ENCODE results near the gene SCN1B.

The SCN1B gene

DNA sequence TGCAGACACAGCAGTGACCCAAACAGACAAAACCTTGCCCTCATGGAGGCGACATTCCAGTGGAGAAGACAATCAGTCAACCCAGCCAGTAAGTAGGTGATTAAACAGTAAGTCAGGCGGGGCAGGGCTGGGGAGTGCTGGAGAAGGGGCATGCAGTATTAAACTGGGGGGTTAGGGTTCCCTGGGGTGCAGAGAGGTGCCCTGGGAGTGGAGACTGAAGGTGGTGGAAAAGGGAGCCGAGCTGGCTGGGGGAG, 54.2 kb downstream of the SCN1B start:
- Histone ChIP-seq H3K27ac (ENCODE audit: low read depth in 2 of 2, low read length in 2 of 2) (no peak overlapping the region), H3K27me3 (ENCODE audit: control insufficient read depth in 2 of 2, insufficient read depth in 2 of 2, low read length in 2 of 2) (peaks cover 0 to 3% of the 10 kb centered on the region in 2 donors), H3K9ac (ENCODE audit: low read depth in 1 of 2, low read length in 2 of 2) (no peak overlapping the region), H3K9me3 (ENCODE audit: control insufficient read depth in 2 of 2, low read length in 2 of 2) (no peaks in the 10 kb centered on the region), H3K4me3 (ENCODE audit: low read length in 2 of 2) (no peak overlapping the region), H3K36me3 (ENCODE audit: control insufficient read depth in 2 of 2, insufficient read depth in 2 of 2, low read length in 2 of 2) (no peaks in the 10 kb centered on the region), H3K4me1 (ENCODE audit: control insufficient read depth in 2 of 2, insufficient read depth in 2 of 2, low read length in 2 of 2) (peaks cover 0 to 3% of the 10 kb centered on the region in 2 donors)

DNA sequence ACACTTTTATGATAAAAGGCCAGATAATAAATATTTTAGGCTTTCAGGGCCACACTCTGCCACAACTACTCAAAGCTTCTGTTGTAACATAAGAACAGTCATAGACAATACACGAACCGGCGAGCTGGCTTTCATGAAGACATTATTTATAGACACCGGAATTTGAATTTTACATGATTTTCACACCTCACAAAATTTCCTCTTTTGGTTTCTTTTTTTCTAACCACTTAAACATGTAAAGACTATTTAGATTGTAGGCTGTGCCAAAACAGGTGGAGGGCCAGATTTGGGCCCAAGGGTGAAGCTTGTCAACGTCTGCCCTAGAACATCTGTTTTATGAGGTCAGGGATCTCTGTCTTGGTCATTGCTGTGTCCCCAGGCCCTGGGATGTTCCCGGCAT, 55.7 kb downstream of the SCN1B start:
- peaks cover 0 to 3% of the 10 kb centered on the region in 2 donors for H3K27me3 ChIP-seq (ENCODE audit: control insufficient read depth in 2 of 2, insufficient read depth in 2 of 2, low read length in 2 of 2)
- no peak overlapping the region for H3K4me3 ChIP-seq (ENCODE audit: low read length in 2 of 2)
- H3K9ac ChIP-seq (ENCODE audit: low read depth in 1 of 2, low read length in 2 of 2), result no peak overlapping the region
- H3K9me3 ChIP-seq (ENCODE audit: control insufficient read depth in 2 of 2, low read length in 2 of 2), result no peaks in the 10 kb centered on the region
- H3K27ac ChIP-seq (ENCODE audit: low read depth in 2 of 2, low read length in 2 of 2), result no peak overlapping the region
- H3K4me1 ChIP-seq (ENCODE audit: control insufficient read depth in 2 of 2, insufficient read depth in 2 of 2, low read length in 2 of 2), result peaks cover 0 to 3% of the 10 kb centered on the region in 2 donors
- no peaks in the 10 kb centered on the region for H3K36me3 ChIP-seq (ENCODE audit: control insufficient read depth in 2 of 2, insufficient read depth in 2 of 2, low read length in 2 of 2)

DNA sequence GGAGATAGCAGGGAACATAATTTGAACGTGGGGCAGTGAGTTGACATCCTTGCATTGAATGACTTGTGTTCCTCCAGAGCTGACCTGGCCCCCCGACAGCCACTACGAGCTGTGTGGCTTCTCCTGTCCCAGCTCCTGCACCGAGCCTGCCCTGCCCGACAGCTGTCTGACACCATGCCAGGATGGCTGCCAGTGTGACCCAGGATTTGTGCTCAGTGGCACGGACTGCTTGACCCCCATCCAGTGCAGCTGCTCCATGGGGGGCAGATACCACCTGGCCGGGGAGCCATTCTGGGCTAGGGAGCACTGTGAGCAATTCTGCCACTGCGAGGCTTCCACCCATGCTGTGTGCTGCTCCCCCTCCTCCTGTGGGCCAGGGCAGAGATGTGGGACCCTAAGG, 56.2 kb downstream of the SCN1B start:
- Histone ChIP-seq H3K27me3 (ENCODE audit: control insufficient read depth in 2 of 2, insufficient read depth in 2 of 2, low read length in 2 of 2) (peaks cover 0 to 3% of the 10 kb centered on the region in 2 donors), H3K27ac (ENCODE audit: low read depth in 2 of 2, low read length in 2 of 2) (no peak overlapping the region), H3K9ac (ENCODE audit: low read depth in 1 of 2, low read length in 2 of 2) (no peak overlapping the region), H3K4me3 (ENCODE audit: low read length in 2 of 2) (no peak overlapping the region), H3K4me1 (ENCODE audit: control insufficient read depth in 2 of 2, insufficient read depth in 2 of 2, low read length in 2 of 2) (peaks cover 0 to 3% of the 10 kb centered on the region in 2 donors), H3K36me3 (ENCODE audit: control insufficient read depth in 2 of 2, insufficient read depth in 2 of 2, low read length in 2 of 2) (no peaks in the 10 kb centered on the region), H3K9me3 (ENCODE audit: control insufficient read depth in 2 of 2, low read length in 2 of 2) (no peaks in the 10 kb centered on the region)

DNA sequence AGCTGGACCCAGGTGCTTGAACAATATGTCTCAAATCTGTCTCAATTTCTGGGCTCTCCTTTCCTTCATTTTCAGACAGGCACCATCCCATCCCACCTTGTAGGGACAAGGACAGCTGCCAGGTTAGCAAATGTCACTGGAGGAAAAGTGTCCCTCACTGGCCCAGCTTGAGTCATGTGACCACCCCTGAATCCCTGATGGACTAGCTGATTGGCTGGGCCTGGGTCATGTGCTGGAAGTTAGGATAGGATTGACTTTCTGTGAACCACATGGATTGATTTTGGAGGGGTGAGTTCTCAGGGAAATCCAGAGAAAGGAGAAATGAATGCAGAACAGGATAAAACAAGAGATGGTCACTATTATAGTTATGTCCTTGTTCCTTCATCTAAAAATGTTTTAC, 57.1 kb downstream of the SCN1B start:
- H3K9ac ChIP-seq (ENCODE audit: low read depth in 1 of 2, low read length in 2 of 2), result no peak overlapping the region
- no peak overlapping the region for H3K4me3 ChIP-seq (ENCODE audit: low read length in 2 of 2)
- no peak overlapping the region for H3K27ac ChIP-seq (ENCODE audit: low read depth in 2 of 2, low read length in 2 of 2)
- H3K4me1 ChIP-seq (ENCODE audit: control insufficient read depth in 2 of 2, insufficient read depth in 2 of 2, low read length in 2 of 2), result peaks cover 0 to 3% of the 10 kb centered on the region in 2 donors
- H3K9me3 ChIP-seq (ENCODE audit: control insufficient read depth in 2 of 2, low read length in 2 of 2), result no peaks in the 10 kb centered on the region
- H3K27me3 ChIP-seq (ENCODE audit: control insufficient read depth in 2 of 2, insufficient read depth in 2 of 2, low read length in 2 of 2), result peaks cover 0 to 3% of the 10 kb centered on the region in 2 donors
- no peaks in the 10 kb centered on the region for H3K36me3 ChIP-seq (ENCODE audit: control insufficient read depth in 2 of 2, insufficient read depth in 2 of 2, low read length in 2 of 2)

DNA sequence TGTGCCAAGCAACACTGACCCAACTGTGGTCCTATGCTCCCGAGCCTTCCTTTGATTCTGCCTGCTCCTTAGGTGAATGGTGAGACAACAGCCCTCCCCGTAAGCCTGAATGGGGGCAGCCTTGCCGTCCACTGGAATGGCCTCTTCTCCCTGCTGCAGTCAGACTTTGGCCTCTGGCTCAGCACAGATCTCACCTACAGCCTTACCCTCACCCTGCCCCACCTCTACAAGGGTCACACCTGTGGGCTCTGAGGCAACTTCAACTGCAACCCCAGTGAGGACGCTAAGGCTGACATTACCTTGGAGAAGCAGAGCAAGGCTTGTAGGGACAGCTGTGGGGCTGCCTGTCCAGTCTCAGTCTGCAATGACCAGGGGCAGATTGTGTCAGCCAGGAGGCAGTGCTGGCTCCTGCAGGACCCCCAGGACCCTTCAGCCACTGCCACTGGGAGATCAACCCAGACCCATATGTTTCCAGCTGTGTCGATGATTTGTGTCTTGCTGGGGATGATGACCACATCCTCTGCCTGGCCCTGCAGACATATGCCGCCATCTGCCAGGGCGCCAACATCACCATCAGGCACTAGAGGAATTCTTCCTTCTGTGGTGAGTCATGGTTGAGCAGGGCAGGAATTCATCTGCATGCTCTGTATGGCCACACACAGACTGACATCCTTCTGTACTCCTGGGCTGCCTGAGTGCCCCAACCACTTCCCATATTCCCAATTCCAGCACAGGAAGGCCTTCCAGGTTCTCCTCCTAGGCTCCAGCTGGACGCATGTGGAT, 58.1 kb downstream of the SCN1B start:
- peaks cover 0 to 3% of the 10 kb centered on the region in 2 donors for H3K4me1 ChIP-seq (ENCODE audit: control insufficient read depth in 2 of 2, insufficient read depth in 2 of 2, low read length in 2 of 2)
- no peak overlapping the region for H3K27ac ChIP-seq (ENCODE audit: low read depth in 2 of 2, low read length in 2 of 2)
- H3K9ac ChIP-seq (ENCODE audit: low read depth in 1 of 2, low read length in 2 of 2), result no peak overlapping the region
- peaks cover 0 to 3% of the 10 kb centered on the region in 2 donors for H3K27me3 ChIP-seq (ENCODE audit: control insufficient read depth in 2 of 2, insufficient read depth in 2 of 2, low read length in 2 of 2)
- no peaks in the 10 kb centered on the region for H3K9me3 ChIP-seq (ENCODE audit: control insufficient read depth in 2 of 2, low read length in 2 of 2)
- H3K36me3 ChIP-seq (ENCODE audit: control insufficient read depth in 2 of 2, insufficient read depth in 2 of 2, low read length in 2 of 2), result no peaks in the 10 kb centered on the region
- no peak overlapping the region for H3K4me3 ChIP-seq (ENCODE audit: low read length in 2 of 2)

DNA sequence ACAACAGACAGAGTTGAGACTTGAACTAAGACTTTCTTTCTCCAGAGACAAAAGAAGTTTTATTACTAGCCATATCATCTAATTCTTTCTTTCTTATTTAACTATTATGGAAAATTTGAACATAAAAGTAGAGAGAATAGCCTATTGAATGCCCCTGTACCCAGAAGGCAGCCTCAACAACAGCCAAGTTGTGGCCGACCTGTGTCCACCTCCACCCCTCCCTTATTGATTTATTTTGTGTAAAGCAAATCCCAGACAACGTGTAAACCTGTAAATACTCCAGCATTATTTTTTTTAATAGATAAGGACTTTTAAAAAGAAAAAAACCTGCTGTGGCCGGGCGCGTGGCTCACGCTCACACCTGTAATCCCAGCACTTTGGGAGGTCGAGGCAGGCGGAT, 59.3 kb downstream of the SCN1B start:
- Histone ChIP-seq H3K36me3 (ENCODE audit: control insufficient read depth in 2 of 2, insufficient read depth in 2 of 2, low read length in 2 of 2) (no peaks in the 10 kb centered on the region), H3K9me3 (ENCODE audit: control insufficient read depth in 2 of 2, low read length in 2 of 2) (no peaks in the 10 kb centered on the region), H3K27ac (ENCODE audit: low read depth in 2 of 2, low read length in 2 of 2) (no peak overlapping the region), H3K4me1 (ENCODE audit: control insufficient read depth in 2 of 2, insufficient read depth in 2 of 2, low read length in 2 of 2) (peaks cover 0 to 3% of the 10 kb centered on the region in 2 donors), H3K4me3 (ENCODE audit: low read length in 2 of 2) (no peak overlapping the region), H3K9ac (ENCODE audit: low read depth in 1 of 2, low read length in 2 of 2) (no peak overlapping the region), H3K27me3 (ENCODE audit: control insufficient read depth in 2 of 2, insufficient read depth in 2 of 2, low read length in 2 of 2) (peaks cover 0 to 3% of the 10 kb centered on the region in 2 donors)

All from mucosa of rectum (tissue), 2 donors.